Measurements from ENCODE around the gene C22orf23. TPM values are rescaled to one million over a fixed set of nuclear protein-coding genes. Genes with fewer than 3 reads are reported as not detected.

Gene C22orf23
- total RNA-seq, 1 donor from 2014 or later: not detected

DNA sequence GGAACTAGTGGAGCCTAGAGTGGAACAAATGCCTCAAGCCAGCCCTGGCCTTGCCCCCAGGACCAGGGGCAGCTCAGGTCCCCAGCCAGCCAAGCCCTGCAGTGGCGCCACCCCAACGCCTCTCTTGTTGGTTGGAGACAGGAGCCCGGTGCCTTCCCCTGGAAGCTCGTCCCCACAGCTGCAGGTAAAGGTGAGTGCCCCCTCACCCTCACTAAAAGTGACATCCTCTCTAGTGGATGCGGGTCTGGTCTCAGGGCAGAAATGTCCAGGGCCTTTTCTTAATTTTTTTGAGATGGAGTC lies 25.8 kb downstream of the C22orf23 start:
- Histone ChIP-seq H3K36me3 (peaks cover 72 to 73% of the 10 kb centered on the region in 2 donors), H3K27me3 (no peaks in the 10 kb centered on the region), H3K27ac (no peak overlapping the region), H3K4me3 (no peak overlapping the region), H3K9me3 (no peaks in the 10 kb centered on the region), H3K4me1 (no peaks in the 10 kb centered on the region)
- no peak for DNase-seq (ENCODE audit: low spot score in 2 of 2)
- intact Hi-C loops (cut with DNase I): no loop called here
- TF ChIP-seq, protein P1, sequence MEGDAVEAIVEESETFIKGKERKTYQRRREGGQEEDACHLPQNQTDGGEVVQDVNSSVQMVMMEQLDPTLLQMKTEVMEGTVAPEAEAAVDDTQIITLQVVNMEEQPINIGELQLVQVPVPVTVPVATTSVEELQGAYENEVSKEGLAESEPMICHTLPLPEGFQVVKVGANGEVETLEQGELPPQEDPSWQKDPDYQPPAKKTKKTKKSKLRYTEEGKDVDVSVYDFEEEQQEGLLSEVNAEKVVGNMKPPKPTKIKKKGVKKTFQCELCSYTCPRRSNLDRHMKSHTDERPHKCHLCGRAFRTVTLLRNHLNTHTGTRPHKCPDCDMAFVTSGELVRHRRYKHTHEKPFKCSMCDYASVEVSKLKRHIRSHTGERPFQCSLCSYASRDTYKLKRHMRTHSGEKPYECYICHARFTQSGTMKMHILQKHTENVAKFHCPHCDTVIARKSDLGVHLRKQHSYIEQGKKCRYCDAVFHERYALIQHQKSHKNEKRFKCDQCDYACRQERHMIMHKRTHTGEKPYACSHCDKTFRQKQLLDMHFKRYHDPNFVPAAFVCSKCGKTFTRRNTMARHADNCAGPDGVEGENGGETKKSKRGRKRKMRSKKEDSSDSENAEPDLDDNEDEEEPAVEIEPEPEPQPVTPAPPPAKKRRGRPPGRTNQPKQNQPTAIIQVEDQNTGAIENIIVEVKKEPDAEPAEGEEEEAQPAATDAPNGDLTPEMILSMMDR (IDR thresholded peaks at IDR 0.05): no peak

DNA sequence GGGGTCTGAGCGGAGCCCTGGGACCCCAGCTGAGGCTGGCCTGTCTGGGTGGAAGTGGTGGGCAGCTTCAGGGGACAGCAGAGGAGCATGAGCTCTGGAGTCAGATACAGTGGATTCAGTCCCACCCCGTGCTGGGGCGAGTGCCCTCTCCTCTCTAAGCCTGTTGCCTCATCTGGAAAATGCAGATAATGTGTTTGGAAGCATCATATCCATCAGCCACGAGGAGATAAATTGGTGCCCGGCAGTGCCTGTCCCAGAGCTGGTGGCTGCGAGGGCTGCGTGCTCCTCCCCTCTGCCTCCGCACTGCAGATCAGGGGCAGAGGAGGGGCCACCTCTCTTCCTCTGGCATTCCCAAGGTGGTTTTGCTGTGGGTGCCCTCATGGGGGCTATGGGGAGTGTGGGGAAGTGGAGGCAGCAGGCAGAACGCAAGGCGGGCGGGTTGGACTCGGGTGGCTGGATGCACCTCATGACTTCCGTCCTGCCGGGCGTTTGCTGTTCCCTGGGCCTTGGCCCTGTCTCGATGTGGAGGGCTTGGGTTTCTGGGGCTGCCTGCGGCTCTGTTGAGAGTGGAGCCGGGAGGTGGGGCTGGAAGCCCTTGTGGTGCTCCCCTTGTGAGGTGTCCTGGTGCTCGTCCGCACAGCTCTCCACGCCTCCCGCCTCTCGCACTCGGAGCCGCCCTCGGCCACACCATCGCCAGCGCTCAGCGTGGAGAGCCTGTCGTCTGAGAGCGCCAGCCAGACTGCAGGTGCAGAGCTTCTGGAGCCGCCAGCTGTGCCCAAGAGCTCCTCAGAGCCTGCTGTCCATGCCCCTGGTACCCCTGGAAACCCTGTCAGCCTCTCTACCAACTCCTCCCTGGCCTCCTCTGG lies 26.4 kb downstream of the C22orf23 start:
- intact Hi-C loops (cut with DNase I): no loop called here
- no peak overlapping the region for H3K4me3 ChIP-seq
- H3K27me3 ChIP-seq: no peaks in the 10 kb centered on the region
- TF ChIP-seq, protein P1 (IDR thresholded peaks at IDR 0.05): no peak
- H3K36me3 ChIP-seq: peaks cover 67 to 73% of the 10 kb centered on the region in 2 donors
- DNase-seq (ENCODE audit: low spot score in 2 of 2): no peak
- H3K4me1 ChIP-seq: no peaks in the 10 kb centered on the region
- no peaks in the 10 kb centered on the region for H3K9me3 ChIP-seq
- H3K27ac ChIP-seq: no peak overlapping the region

DNA sequence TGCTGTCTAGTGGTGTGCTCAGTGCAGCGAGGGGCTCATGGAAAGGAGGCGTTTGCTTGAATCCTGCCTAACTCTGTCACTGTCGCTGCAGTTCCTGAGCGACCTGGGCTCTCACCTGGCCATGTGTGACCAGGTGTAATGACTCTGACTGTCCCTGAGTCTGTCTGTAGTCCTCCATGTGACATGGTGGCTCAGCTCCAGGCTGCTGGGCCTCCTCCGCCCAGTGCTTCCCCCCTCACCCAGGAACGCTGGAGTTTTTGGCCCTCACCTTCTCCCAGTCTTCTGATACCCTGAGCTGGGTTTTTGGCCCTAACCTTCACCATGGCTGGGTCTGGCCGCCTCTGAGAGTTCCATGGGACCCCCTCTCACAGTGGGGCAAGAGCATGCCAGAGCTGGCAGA lies 27.0 kb downstream of the C22orf23 start:
- Histone ChIP-seq H3K9me3 (no peaks in the 10 kb centered on the region), H3K36me3 (peaks cover 63 to 75% of the 10 kb centered on the region in 2 donors), H3K27ac (no peak overlapping the region), H3K4me3 (no peak overlapping the region), H3K27me3 (no peaks in the 10 kb centered on the region), H3K4me1 (no peaks in the 10 kb centered on the region)
- TF ChIP-seq, protein P1 (IDR thresholded peaks at IDR 0.05): no peak
- intact Hi-C loops (cut with DNase I): no loop called here
- no peak for DNase-seq (ENCODE audit: low spot score in 2 of 2)

DNA sequence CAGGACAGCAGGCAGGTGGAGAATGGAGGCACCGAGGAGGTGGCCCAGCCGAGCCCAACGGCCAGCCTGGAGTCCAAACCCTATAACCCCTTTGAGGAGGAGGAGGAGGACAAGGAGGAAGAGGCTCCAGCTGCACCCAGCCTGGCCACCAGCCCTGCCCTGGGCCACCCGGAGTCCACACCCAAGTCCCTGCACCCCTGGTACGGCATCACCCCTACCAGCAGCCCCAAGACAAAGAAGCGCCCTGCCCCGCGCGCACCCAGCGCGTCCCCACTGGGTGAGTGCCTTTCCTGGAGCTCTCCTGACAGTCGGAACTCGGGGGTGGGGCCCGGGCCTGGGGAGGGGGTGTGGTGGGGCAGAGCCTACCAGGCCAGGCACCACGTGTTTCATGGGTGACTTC lies 27.6 kb downstream of the C22orf23 start:
- Histone ChIP-seq H3K27ac (no peak overlapping the region), H3K4me3 (no peak overlapping the region), H3K36me3 (peaks cover 69 to 78% of the 10 kb centered on the region in 2 donors), H3K27me3 (no peaks in the 10 kb centered on the region), H3K4me1 (no peaks in the 10 kb centered on the region), H3K9me3 (no peaks in the 10 kb centered on the region)
- no peak for DNase-seq (ENCODE audit: low spot score in 2 of 2)
- intact Hi-C loops (cut with DNase I): no loop called here
- TF ChIP-seq, protein P1 (IDR thresholded peaks at IDR 0.05): no peak

DNA sequence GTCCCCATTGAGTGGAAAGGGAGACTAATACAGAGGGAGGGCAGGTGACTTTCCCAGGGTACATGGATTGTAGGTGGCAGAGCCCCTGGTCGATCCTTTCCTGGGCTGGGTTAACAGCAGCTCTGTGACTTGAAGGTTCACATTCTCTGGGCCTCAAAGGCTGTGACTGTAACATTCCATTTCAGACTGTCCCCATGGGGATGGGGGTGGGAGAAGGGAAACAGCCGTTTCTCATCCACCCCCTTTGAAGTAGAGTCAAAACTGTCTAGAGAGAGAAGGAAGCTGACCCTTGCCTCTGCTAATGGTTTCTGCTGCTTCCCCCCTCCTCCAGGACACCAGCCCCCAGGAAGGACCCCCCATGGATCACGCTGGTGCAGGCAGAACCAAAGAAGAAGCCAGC lies 28.1 kb downstream of the C22orf23 start:
- Histone ChIP-seq H3K4me3 (no peak overlapping the region), H3K27me3 (no peaks in the 10 kb centered on the region), H3K36me3 (peaks cover 72 to 78% of the 10 kb centered on the region in 2 donors), H3K9me3 (no peaks in the 10 kb centered on the region), H3K27ac (no peak overlapping the region), H3K4me1 (no peaks in the 10 kb centered on the region)
- TF ChIP-seq, protein P1 (IDR thresholded peaks at IDR 0.05): no peak
- intact Hi-C loops (cut with DNase I): no loop called here
- no peak for DNase-seq (ENCODE audit: low spot score in 2 of 2)

Measured in ascending aorta (tissue), 2 donors.